Tongue (tissue), 2 donors: Measurements from ENCODE around the gene KRT78. TPM values are rescaled to one million over a fixed set of nuclear protein-coding genes. Genes with fewer than 3 reads are reported as not detected.

Experiments
- DNase-seq: peaks from one replicate; pipeline ENCODE4 v3.0.0-alpha.2; 2015
- total RNA-seq: library from RNA; depleted of rRNA; stranded (reverse); fragments of >200 nt; gene quantifications from one replicate; pipeline ENCODE4 v1.2.3, GENCODE V29; 2014

KRT78 gene
- total RNA-seq, 1 donor from 2014 or later: 64.7 TPM

GRCh38 chr12:52838609-52839435 is 10.0 kb downstream of the KRT78 start:
- no peak for DNase-seq

GRCh38 chr12:52837781-52838608 is 10.8 kb downstream of the KRT78 start:
- DNase-seq: no peak

- no peak for DNase-seq
These were observed 11.4 kb downstream of the KRT78 start for GRCh38 chr12:52837413-52837741.

GRCh38 chr12:52836491-52837412 is 12.0 kb downstream of the KRT78 start:
- DNase-seq: no peak

- no peak for DNase-seq
These were observed 12.7 kb downstream of the KRT78 start for GRCh38 chr12:52836042-52836466.

GRCh38 chr12:52835271-52836041 is 13.3 kb downstream of the KRT78 start:
- no peak for DNase-seq

GRCh38 chr12:52834727-52835001 is 14.1 kb downstream of the KRT78 start:
- DNase-seq: no peak

- no peak for DNase-seq
These were observed 14.7 kb downstream of the KRT78 start, which contains the start of gene KRT79 for GRCh38 chr12:52833922-52834726. Gene KRT79, minus strand, starts transcription at chr12:52834311. Its CDS starts 51 bp downstream, at chr12:52834260.

GRCh38 chr12:52832985-52833905 is 15.5 kb downstream of the KRT78 start:
- no peak for DNase-seq

- DNase-seq: no peak
These were observed 16.3 kb downstream of the KRT78 start for GRCh38 chr12:52832451-52832850.

- DNase-seq: no peak
These were observed 17.5 kb downstream of the KRT78 start for GRCh38 chr12:52831251-52831650.

- DNase-seq: no peak
These were observed 18.6 kb downstream of the KRT78 start for GRCh38 chr12:52829986-52830770.

GRCh38 chr12:52828591-52829021 is 20.2 kb downstream of the KRT78 start:
- no peak for DNase-seq

- no peak for DNase-seq
These were observed 20.6 kb downstream of the KRT78 start for GRCh38 chr12:52828156-52828555.

- no peak for DNase-seq
These were observed 21.2 kb downstream of the KRT78 start for GRCh38 chr12:52827499-52828090.

- DNase-seq: no peak
These were observed 21.9 kb downstream of the KRT78 start for GRCh38 chr12:52826611-52827498.

GRCh38 chr12:52825961-52826360 is 22.8 kb downstream of the KRT78 start:
- no peak for DNase-seq
